ENCODE measurements around the gene OPCML.

OPCML gene

GRCh38 chr11:132610791-132611190 lies 921.5 kb downstream of the OPCML start:
- Histone ChIP-seq H3K4me1 (ENCODE audit: low read length) (no peaks in the 10 kb centered on the region), H3K27ac (ENCODE audit: low read length) (no peak overlapping the region), H3K4me3 (ENCODE audit: low read length) (no peak overlapping the region), H2AFZ (ENCODE audit: low read length) (no peak overlapping the region), H4K20me1 (ENCODE audit: insufficient read depth, low read length) (no peaks in the 10 kb centered on the region), H3F3A (ENCODE audit: insufficient read depth, low read length) (no peaks in the 10 kb centered on the region), H3K9ac (ENCODE audit: low read length) (no peak overlapping the region), H3K9me2 (replicated peaks; ENCODE audit: insufficient read depth, low read length) (no peaks in the 10 kb centered on the region), H3K36me3 (replicated peaks; ENCODE audit: insufficient read depth, low read length) (no peaks in the 10 kb centered on the region), H3K9me3 (replicated peaks; ENCODE audit: insufficient read depth, low read length) (no peaks in the 10 kb centered on the region), H3K4me2 (ENCODE audit: low read depth, low read length) (no peak overlapping the region), H3K27me3 (replicated peaks; ENCODE audit: insufficient read depth, low read length) (no peaks in the 10 kb centered on the region), H3K79me2 (ENCODE audit: low read length) (no peaks in the 10 kb centered on the region)
- no peak for DNase-seq
- TF ChIP-seq EZH2 (optimal IDR thresholded peaks at IDR 0.05; ENCODE audit: low read depth, low read length) (no peak), CTCF (IDR thresholded peaks at IDR 0.05; ENCODE audit: low read length) (no peak), EZH2phosphoT487 (IDR thresholded peaks at IDR 0.05; ENCODE audit: low read length) (no peak)

GRCh38 chr11:132610216-132610615 lies 922.1 kb downstream of the OPCML start:
- no peaks in the 10 kb centered on the region for H3K27me3 ChIP-seq (replicated peaks; ENCODE audit: insufficient read depth, low read length)
- H3K4me3 ChIP-seq (ENCODE audit: low read length): no peak overlapping the region
- no peaks in the 10 kb centered on the region for H3K9me2 ChIP-seq (replicated peaks; ENCODE audit: insufficient read depth, low read length)
- no peak overlapping the region for H3K9ac ChIP-seq (ENCODE audit: low read length)
- no peak overlapping the region for H3K27ac ChIP-seq (ENCODE audit: low read length)
- DNase-seq: no peak
- TF ChIP-seq EZH2 (optimal IDR thresholded peaks at IDR 0.05; ENCODE audit: low read depth, low read length): no peak
- no peak for TF ChIP-seq EZH2phosphoT487 (IDR thresholded peaks at IDR 0.05; ENCODE audit: low read length)
- TF ChIP-seq CTCF (IDR thresholded peaks at IDR 0.05; ENCODE audit: low read length): no peak
- no peaks in the 10 kb centered on the region for H3K79me2 ChIP-seq (ENCODE audit: low read length)
- H3K36me3 ChIP-seq (replicated peaks; ENCODE audit: insufficient read depth, low read length): no peaks in the 10 kb centered on the region
- no peaks in the 10 kb centered on the region for H4K20me1 ChIP-seq (ENCODE audit: insufficient read depth, low read length)
- H3K9me3 ChIP-seq (replicated peaks; ENCODE audit: insufficient read depth, low read length): no peaks in the 10 kb centered on the region
- H3K4me2 ChIP-seq (ENCODE audit: low read depth, low read length): no peak overlapping the region
- H2AFZ ChIP-seq (ENCODE audit: low read length): no peak overlapping the region
- no peaks in the 10 kb centered on the region for H3F3A ChIP-seq (ENCODE audit: insufficient read depth, low read length)
- H3K4me1 ChIP-seq (ENCODE audit: low read length): no peaks in the 10 kb centered on the region

- H3F3A ChIP-seq (ENCODE audit: insufficient read depth, low read length): no peaks in the 10 kb centered on the region
- H3K4me3 ChIP-seq (ENCODE audit: low read length): no peak overlapping the region
- H3K4me1 ChIP-seq (ENCODE audit: low read length): no peaks in the 10 kb centered on the region
- no peak overlapping the region for H3K27ac ChIP-seq (ENCODE audit: low read length)
- H3K9me2 ChIP-seq (replicated peaks; ENCODE audit: insufficient read depth, low read length): no peaks in the 10 kb centered on the region
- H3K4me2 ChIP-seq (ENCODE audit: low read depth, low read length): no peak overlapping the region
- H3K36me3 ChIP-seq (replicated peaks; ENCODE audit: insufficient read depth, low read length): no peaks in the 10 kb centered on the region
- TF ChIP-seq EZH2phosphoT487 (IDR thresholded peaks at IDR 0.05; ENCODE audit: low read length) (no peak), EZH2 (optimal IDR thresholded peaks at IDR 0.05; ENCODE audit: low read depth, low read length) (no peak), CTCF (IDR thresholded peaks at IDR 0.05; ENCODE audit: low read length) (no peak)
- DNase-seq: no peak
- H3K79me2 ChIP-seq (ENCODE audit: low read length): no peaks in the 10 kb centered on the region
- no peak overlapping the region for H3K9ac ChIP-seq (ENCODE audit: low read length)
- H3K9me3 ChIP-seq (replicated peaks; ENCODE audit: insufficient read depth, low read length): no peaks in the 10 kb centered on the region
- H2AFZ ChIP-seq (ENCODE audit: low read length): peak overlapping the region; percentile 43; the same call in 1 of the 2 replicates
- no peaks in the 10 kb centered on the region for H4K20me1 ChIP-seq (ENCODE audit: insufficient read depth, low read length)
- no peaks in the 10 kb centered on the region for H3K27me3 ChIP-seq (replicated peaks; ENCODE audit: insufficient read depth, low read length)
Measured at GRCh38 chr11:132607575-132607974, 924.7 kb downstream of the OPCML start.
